Skeletal muscle satellite cell (primary cell): Measurements from ENCODE around the gene CRISP2.
"Not testable (repeated sequence)": the region's sequence is repeated elsewhere in the genome, so short reads cannot be mapped to it uniquely, and the experiment has no call there.

Experiments used
- H3K27me3 ChIP-seq: 2 replicates; pipeline ENCODE4 v1.7.0; 2013; ENCODE audit warnings: low read length; ENCODE audit not compliant: control insufficient read depth, insufficient read depth
- H3K36me3 ChIP-seq: 2 replicates; pipeline ENCODE4 v1.7.0; 2013; ENCODE audit warnings: mild to moderate bottlenecking, control low read depth, low read length; ENCODE audit not compliant: insufficient read depth
- H3K4me1 ChIP-seq: 2 replicates; pipeline ENCODE4 v1.7.0; 2013; ENCODE audit warnings: low read length; ENCODE audit not compliant: control insufficient read depth, insufficient read depth
- H3K4me2 ChIP-seq: 2 replicates; pipeline ENCODE4 v1.7.0; 2013; ENCODE audit warnings: mild to moderate bottlenecking, low read length
- H3K4me3 ChIP-seq: 2 replicates; pipeline ENCODE4 v1.7.0; 2013; ENCODE audit warnings: low read length
- H3K9ac ChIP-seq: 2 replicates; pipeline ENCODE4 v1.7.0; 2013; ENCODE audit warnings: mild to moderate bottlenecking, low read depth, low read length, moderate library complexity
- H3K9me3 ChIP-seq: replicated peaks from 2 replicates; pipeline ENCODE4 v1.7.0; 2013; ENCODE audit warnings: mild to moderate bottlenecking, control low read depth, low read length

CRISP2 gene

DNA sequence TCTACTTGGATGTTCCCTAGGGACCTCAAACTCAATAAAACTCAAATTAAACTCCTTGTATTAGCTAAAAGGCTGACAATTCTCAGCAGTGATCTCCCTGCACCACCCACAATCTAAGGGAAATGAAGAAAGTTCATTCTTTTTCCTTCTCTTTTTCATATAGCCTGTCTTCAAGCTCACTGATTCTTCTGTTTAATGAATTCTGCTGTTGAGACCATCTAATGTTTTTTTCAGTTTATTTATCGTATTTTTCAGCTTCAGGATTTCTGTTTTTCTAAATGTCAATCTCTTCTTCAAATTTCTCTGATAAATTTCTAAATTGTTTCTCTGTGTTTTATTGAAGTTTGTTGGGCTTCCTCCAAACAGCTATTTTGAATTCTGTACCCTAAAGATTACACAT, 19.8 kb downstream of the CRISP2 start:
- no peaks in the 10 kb centered on the region for H3K4me1 ChIP-seq
- no peaks in the 10 kb centered on the region for H3K36me3 ChIP-seq
- no peak overlapping the region for H3K4me2 ChIP-seq
- peaks cover 3% of the 10 kb centered on the region for H3K9me3 ChIP-seq
- H3K9ac ChIP-seq, result no peak overlapping the region
- no peaks in the 10 kb centered on the region for H3K27me3 ChIP-seq
- H3K4me3 ChIP-seq, result no peak overlapping the region

DNA sequence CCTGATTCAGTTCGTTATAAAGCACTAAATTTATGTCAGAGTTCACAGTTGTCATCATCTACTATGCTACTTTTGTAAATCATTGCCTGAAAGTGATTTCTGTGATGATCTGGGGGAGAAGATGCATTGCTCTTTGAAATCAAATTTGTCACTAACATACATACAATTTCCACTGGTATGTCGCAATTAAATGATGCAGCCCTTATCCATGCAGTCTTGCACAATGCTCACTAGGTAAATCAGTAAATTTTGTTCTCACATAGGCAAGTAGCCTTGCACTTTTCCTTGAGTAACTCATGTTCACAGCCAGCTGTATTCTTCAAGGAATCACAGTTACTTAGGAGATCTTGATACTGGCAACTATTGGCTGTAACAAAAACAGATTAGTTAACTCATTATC, 20.8 kb downstream of the CRISP2 start:
- Histone ChIP-seq H3K9me3 (peaks cover 3% of the 10 kb centered on the region), H3K4me1 (no peaks in the 10 kb centered on the region), H3K4me3 (no peak overlapping the region), H3K9ac (no peak overlapping the region), H3K36me3 (no peaks in the 10 kb centered on the region), H3K4me2 (no peak overlapping the region), H3K27me3 (no peaks in the 10 kb centered on the region)

DNA sequence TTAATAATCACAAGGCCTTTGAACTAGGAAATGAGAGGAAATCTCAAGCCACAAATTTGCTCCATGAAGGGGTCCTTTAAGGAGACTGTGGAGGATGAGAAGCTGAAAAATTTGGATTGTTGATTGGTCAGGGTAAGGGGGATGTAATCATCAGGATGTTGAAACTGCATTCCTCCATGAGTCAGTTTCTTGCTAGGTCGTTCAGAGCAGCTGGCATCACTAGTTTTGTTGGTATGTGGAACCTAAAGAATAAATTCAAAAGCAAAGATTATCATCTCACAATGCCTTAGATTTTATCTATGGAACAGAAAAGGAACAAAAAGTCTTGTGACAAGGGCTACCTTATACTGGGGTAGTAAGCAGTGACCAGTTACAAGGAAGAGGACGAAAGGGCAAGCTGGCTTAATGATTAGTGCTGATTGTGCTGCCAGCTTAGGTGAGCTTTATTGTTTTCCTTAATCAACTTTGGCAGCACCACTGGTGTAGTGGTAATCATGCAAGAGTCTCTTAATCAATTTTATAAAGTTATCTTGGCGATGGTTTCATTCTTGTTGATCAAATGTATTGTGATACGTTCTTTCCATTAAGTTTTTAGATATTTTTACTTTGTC, 36.6 kb downstream of the CRISP2 start:
- no peak overlapping the region for H3K9ac ChIP-seq
- H3K4me1 ChIP-seq, result no peaks in the 10 kb centered on the region
- H3K9me3 ChIP-seq, result no peaks in the 10 kb centered on the region
- H3K27me3 ChIP-seq, result no peaks in the 10 kb centered on the region
- no peak overlapping the region for H3K4me3 ChIP-seq
- no peaks in the 10 kb centered on the region for H3K36me3 ChIP-seq
- H3K4me2 ChIP-seq, result no peak overlapping the region

DNA sequence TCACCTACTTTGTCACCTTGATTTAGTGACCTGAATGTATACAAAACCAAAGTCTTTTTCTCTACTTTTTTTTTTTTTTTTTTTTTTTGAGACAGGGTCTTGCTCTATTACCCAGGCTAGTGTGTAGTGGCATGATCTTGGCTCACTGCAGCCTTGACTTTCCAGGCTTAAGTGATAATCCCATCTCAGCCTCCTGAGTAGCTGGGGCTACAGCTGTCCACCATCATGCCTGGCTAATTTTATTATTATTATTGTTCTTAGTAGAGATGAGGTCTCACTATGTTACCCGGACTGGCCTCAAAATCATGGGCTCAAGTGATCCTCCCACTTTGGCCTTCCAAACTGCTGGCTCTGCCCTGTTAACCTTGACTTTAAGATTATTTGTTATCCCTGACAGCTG, 37.5 kb downstream of the CRISP2 start:
- Histone ChIP-seq H3K9me3 (no peaks in the 10 kb centered on the region), H3K27me3 (no peaks in the 10 kb centered on the region), H3K36me3 (no peaks in the 10 kb centered on the region), H3K4me2 (no peak overlapping the region), H3K4me3 (no peak overlapping the region), H3K9ac (no peak overlapping the region), H3K4me1 (no peaks in the 10 kb centered on the region)

DNA sequence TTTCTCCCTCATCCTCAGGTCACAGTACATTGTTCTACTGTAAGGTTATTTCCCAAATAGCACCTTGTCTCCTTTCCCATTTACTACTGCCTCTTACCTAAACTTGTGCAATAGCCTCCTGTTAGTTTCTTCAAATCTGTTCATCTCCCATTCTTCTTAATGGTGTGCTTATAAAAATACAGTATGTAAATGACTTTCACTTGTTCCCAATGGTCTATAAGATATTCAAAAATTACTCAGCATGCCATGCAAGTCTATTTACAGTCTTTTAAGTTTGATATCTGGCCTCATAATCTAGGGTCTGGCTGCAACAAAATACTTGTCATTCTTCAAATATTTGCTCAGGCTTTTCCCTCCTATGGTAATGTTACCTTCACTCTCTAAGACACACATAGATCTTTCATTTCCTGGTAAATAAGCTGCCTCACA, 45.2 kb downstream of the CRISP2 start:
- Histone ChIP-seq H3K27me3 (no peaks in the 10 kb centered on the region), H3K4me3 (no peak overlapping the region), H3K4me2 (no peak overlapping the region), H3K9ac (no peak overlapping the region), H3K9me3 (no peaks in the 10 kb centered on the region), H3K4me1 (no peaks in the 10 kb centered on the region), H3K36me3 (no peaks in the 10 kb centered on the region)

DNA sequence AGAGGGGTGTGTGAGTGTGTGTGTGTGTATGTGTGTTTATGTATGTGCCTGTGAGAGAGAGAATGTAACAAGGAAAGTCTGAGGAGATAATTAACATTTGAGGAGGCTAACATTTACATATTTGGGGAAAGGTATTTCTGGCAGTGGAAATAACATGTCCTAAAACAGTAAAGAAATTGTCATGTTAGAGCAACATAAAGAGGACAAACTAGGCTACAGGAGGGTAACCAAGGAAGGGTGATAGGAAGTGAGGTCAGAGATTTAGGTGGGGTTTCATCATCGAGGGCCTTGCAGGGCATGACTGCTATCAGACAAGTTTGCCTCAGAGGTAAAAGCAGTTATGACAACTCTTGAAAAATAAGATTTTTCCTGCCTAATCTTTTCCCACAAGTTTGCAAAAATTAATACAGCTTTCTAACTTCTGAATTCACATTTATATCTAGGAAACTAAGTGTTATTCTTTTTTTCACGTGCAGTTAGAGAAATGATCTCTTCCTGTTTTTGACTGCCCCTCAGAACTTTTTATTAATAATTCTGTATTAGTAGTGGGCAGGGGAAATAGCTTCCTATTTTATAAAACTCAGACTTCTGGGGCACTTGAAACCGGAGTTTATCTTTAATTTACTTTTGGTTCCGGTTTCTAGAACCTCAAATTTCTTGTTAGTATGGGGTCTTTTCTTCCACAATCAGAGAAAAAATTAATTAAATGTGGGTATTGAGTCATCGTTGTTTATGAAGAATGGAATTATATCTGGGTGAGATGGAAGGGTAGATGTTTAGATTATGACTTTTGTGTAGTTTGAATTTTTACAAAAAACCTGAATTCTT, 46.2 kb downstream of the CRISP2 start:
- H3K9me3 ChIP-seq, result no peaks in the 10 kb centered on the region
- no peak overlapping the region for H3K9ac ChIP-seq
- H3K4me2 ChIP-seq, result no peak overlapping the region
- H3K4me1 ChIP-seq, result no peaks in the 10 kb centered on the region
- H3K4me3 ChIP-seq, result no peak overlapping the region
- no peaks in the 10 kb centered on the region for H3K36me3 ChIP-seq
- no peaks in the 10 kb centered on the region for H3K27me3 ChIP-seq

DNA sequence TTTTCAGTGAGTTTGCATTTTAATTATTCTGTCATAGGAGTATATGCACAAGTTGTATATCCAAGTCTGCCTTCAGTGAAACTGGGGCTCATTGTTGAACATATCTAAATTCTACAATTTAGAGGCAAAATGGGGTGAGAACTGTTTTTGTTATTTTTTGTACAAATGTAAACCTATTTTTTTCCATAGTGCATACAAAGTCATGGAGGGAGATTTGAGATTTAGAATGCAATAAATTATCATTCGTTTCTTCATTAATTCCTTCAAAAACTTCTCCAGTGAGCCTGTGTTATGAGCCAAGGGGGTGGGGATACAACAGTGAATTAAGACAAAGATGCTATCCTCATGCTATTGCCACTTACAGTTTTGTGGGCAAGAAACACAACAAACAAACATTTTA, 46.9 kb downstream of the CRISP2 start:
- Histone ChIP-seq H3K4me1 (no peaks in the 10 kb centered on the region), H3K9me3 (no peaks in the 10 kb centered on the region), H3K36me3 (no peaks in the 10 kb centered on the region), H3K27me3 (no peaks in the 10 kb centered on the region), H3K4me2 (no peak overlapping the region), H3K9ac (no peak overlapping the region), H3K4me3 (no peak overlapping the region)

DNA sequence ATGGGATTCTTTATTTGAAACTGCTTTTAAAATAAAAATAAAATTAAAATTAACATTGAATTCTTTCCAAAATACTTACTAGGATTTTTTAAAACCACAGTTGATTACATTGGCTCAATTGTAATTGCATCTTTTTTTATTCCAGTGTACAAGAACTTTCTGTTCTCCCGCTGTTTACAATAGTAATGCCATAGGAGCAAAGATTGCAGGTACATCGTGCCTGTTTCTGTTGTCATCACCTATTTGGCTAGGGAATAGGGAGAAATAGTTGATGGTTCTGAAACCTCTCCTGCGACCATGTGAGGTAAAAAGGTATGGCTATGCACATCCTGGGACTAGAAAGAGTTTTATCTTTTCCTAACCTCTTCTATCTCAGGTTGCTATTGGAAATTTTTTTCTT, 48.5 kb downstream of the CRISP2 start:
- H3K4me1 ChIP-seq, result no peaks in the 10 kb centered on the region

DNA sequence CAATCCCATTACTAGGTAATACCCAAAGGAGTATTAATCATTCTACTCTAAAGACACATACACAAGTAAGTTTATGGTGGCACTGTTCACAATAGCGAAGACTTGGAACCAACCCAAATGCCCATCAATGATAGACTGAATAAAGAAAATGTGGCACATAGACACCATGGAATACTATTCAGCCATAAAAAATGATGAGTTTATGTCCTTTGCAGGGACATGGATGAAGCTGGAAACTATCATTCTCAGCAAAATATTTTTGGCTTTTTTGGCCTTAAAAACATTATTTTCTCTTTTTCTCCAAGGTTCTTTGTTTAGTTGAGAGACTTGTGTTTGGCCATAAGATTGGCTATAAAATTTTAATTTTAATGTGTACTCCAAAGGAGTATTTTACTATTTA, 49.3 kb downstream of the CRISP2 start:
- not testable (repeated sequence) for H3K9ac ChIP-seq, H3K9me3 ChIP-seq, H3K4me1 ChIP-seq, H3K4me2 ChIP-seq, H3K36me3 ChIP-seq, H3K4me3 ChIP-seq, H3K27me3 ChIP-seq

More for the DNA sequence above, 48.5 kb downstream of the CRISP2 start:
- H3K9me3 ChIP-seq, result no peaks in the 10 kb centered on the region
- no peaks in the 10 kb centered on the region for H3K36me3 ChIP-seq
- no peak overlapping the region for H3K9ac ChIP-seq
- H3K4me2 ChIP-seq, result no peak overlapping the region
- no peak overlapping the region for H3K4me3 ChIP-seq
- H3K27me3 ChIP-seq, result no peaks in the 10 kb centered on the region

DNA sequence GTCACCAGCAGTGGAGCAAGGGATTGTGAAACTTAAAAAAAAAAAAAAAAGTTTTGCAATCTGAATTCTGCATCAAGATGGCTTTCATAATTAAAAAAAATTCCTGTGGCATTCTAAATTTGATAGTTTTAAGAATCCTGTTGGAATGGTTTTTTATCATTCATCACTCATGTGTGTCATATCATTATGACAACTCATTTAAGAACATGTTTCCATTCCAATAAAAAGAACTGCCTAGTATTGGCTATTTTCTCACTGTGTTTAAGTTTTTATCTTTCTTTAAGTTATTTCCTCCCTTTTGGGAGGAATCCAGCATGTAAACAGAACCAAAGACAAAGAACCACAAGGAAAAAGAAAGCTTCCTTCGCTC, 50.5 kb downstream of the CRISP2 start:
- H3K9ac ChIP-seq, result no peak overlapping the region
- no peaks in the 10 kb centered on the region for H3K4me1 ChIP-seq
- H3K36me3 ChIP-seq, result no peaks in the 10 kb centered on the region
- H3K4me3 ChIP-seq, result no peak overlapping the region
- no peaks in the 10 kb centered on the region for H3K27me3 ChIP-seq
- no peak overlapping the region for H3K4me2 ChIP-seq
- no peaks in the 10 kb centered on the region for H3K9me3 ChIP-seq

DNA sequence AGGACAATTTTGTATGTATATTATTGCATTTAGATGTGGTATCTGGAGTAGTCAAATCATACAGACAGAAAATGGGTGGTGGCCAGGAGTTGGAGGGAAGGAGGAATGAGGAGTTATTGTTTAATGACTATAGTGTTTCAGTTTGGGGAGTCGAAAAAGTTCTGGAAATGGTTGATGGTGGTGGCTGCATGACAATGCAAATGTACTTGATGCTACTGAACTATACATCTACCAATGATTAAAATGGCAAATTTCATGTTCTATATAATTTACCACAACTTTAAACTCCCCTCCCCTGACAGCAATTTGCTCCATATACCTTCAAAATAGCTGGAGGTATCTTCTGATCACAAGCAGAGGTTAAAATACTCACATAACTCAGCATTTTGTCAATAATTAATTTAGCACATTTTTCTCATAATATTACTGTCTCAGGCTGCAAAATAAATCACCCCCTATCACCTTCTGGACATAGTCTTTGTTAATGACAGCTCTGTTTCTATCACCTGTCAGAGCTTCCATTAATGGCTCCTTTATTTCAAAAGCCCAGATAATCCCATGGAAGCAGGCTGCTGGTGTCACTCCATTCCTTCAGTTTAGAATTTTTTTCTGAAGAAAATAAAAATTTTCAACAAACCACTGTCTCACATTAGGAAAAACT, 51.0 kb downstream of the CRISP2 start:
- Histone ChIP-seq H3K4me2 (no peak overlapping the region), H3K36me3 (no peaks in the 10 kb centered on the region), H3K4me3 (no peak overlapping the region), H3K4me1 (no peaks in the 10 kb centered on the region), H3K9ac (no peak overlapping the region), H3K27me3 (no peaks in the 10 kb centered on the region), H3K9me3 (no peaks in the 10 kb centered on the region)
